Lower leg skin (tissue), 3 donors: ENCODE data around the gene APP.

Source experiments
- POLR2A ChIP-seq, 2 donors: fragments of 450-650 bp; IDR thresholded peaks; one replicate each; pipeline ENCODE4 v1.6.1; 2016 to 2017; ENCODE audit warnings: antibody characterized with exemption in 2 of 2, mild to moderate bottlenecking in 1 of 2, moderate library complexity in 1 of 2
- TF ChIP-seq, protein P1 (sequence below), 3 donors: fragments of 450-650 bp; IDR thresholded peaks; one replicate each; pipeline ENCODE4 v1.5.1; 2016; ENCODE audit warnings: antibody characterized with exemption in 3 of 3, mild to moderate bottlenecking in 3 of 3, moderate library complexity in 2 of 3

DNA sequence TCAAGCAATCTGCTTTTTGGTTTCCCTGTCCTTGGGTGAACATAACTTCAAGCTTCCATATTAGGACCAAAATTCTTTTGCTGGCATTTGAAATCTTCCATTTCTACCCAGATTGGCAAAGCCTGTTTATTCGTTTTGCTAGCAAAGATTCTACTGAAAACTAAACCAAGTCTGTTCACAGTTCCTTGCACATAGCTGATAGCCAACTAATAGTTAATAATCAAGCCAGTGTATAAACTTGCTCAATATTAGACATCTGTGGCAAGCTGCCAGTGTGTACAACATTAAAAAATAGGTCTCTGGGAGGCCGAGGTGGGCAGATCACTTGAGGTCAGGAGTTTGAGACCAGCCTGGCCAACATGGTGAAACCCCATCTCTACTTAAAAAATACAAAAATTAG, 6.3 kb downstream of the APP start:
- TF ChIP-seq, protein P1, sequence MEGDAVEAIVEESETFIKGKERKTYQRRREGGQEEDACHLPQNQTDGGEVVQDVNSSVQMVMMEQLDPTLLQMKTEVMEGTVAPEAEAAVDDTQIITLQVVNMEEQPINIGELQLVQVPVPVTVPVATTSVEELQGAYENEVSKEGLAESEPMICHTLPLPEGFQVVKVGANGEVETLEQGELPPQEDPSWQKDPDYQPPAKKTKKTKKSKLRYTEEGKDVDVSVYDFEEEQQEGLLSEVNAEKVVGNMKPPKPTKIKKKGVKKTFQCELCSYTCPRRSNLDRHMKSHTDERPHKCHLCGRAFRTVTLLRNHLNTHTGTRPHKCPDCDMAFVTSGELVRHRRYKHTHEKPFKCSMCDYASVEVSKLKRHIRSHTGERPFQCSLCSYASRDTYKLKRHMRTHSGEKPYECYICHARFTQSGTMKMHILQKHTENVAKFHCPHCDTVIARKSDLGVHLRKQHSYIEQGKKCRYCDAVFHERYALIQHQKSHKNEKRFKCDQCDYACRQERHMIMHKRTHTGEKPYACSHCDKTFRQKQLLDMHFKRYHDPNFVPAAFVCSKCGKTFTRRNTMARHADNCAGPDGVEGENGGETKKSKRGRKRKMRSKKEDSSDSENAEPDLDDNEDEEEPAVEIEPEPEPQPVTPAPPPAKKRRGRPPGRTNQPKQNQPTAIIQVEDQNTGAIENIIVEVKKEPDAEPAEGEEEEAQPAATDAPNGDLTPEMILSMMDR (IDR thresholded peaks at IDR 0.05) = no peak
- TF ChIP-seq POLR2A (IDR thresholded peaks at IDR 0.05) = no peak
